HepG2 (cell line): ENCODE results near the gene MRPS35.

ENCODE experiments used
- FOSL2 ChIP-seq: sonication (generic); formaldehyde crosslinking; IDR thresholded peaks from 2 replicates; pipeline ENCODE4 v1.4.0; 2020; ENCODE audit warnings: missing genetic modification reagents
- PCBP1 ChIP-seq: fragments of 200-400 bp; formaldehyde crosslinking; IDR thresholded peaks from 2 replicates; pipeline ENCODE4 v1.6.1; 2017; ENCODE audit warnings: mild to moderate bottlenecking, low read depth, low read length, borderline replicate concordance
- ZNF564 ChIP-seq: sonication (generic); formaldehyde crosslinking; IDR thresholded peaks from 2 replicates; pipeline ENCODE4 v1.8.1; 2023; ENCODE audit warnings: mild to moderate bottlenecking, missing genetic modification reagents

GRCh38 chr12:27709212-27709931, 1.3 kb upstream of the MRPS35 start:
- TF ChIP-seq ZNF564 (CRISPR knock-in tag) (no peak), PCBP1 (no peak), FOSL2 (CRISPR knock-in tag) (no peak)
